ENCODE measurements around the gene DNAH7.

The DNAH7 gene

GRCh38 chr2:195850764-195851163 lies 217.9 kb downstream of the DNAH7 start:
- no peaks in the 10 kb centered on the region for H3K27me3 ChIP-seq (ENCODE audit: control insufficient read depth in 5 of 5, insufficient read depth in 4 of 5, low read length in 5 of 5)
- no peak overlapping the region for H3K4me3 ChIP-seq (ENCODE audit: low read depth in 1 of 5, low read length in 5 of 5)
- H3K27ac ChIP-seq (ENCODE audit: low read depth, low read length), result no peak overlapping the region
- H3K36me3 ChIP-seq (ENCODE audit: control insufficient read depth in 5 of 5, insufficient read depth in 5 of 5, low read length in 5 of 5), result no peaks in the 10 kb centered on the region
- H3K4me1 ChIP-seq (ENCODE audit: control insufficient read depth in 5 of 5, insufficient read depth in 5 of 5, low read length in 5 of 5), result no peaks in the 10 kb centered on the region
- no peak overlapping the region for H3K9ac ChIP-seq (ENCODE audit: low read length in 5 of 5)
- no peaks in the 10 kb centered on the region for H3K9me3 ChIP-seq (ENCODE audit: control insufficient read depth in 5 of 5, low read length in 5 of 5)

GRCh38 chr2:195848119-195848899 lies 220.3 kb downstream of the DNAH7 start:
- H3K9me3 ChIP-seq (ENCODE audit: control insufficient read depth in 5 of 5, low read length in 5 of 5), result no peaks in the 10 kb centered on the region
- H3K4me1 ChIP-seq (ENCODE audit: control insufficient read depth in 5 of 5, insufficient read depth in 5 of 5, low read length in 5 of 5), result no peaks in the 10 kb centered on the region
- no peak overlapping the region for H3K27ac ChIP-seq (ENCODE audit: low read depth, low read length)
- H3K36me3 ChIP-seq (ENCODE audit: control insufficient read depth in 5 of 5, insufficient read depth in 5 of 5, low read length in 5 of 5), result no peaks in the 10 kb centered on the region
- no peak overlapping the region for H3K4me3 ChIP-seq (ENCODE audit: low read depth in 1 of 5, low read length in 5 of 5)
- no peaks in the 10 kb centered on the region for H3K27me3 ChIP-seq (ENCODE audit: control insufficient read depth in 5 of 5, insufficient read depth in 4 of 5, low read length in 5 of 5)
- no peak overlapping the region for H3K9ac ChIP-seq (ENCODE audit: low read length in 5 of 5)

GRCh38 chr2:195842932-195843331 lies 225.7 kb downstream of the DNAH7 start:
- Histone ChIP-seq H3K4me3 (ENCODE audit: low read depth in 1 of 5, low read length in 5 of 5) (peak overlapping the region in 1 of 5 donors; percentile 2), H3K4me1 (ENCODE audit: control insufficient read depth in 5 of 5, insufficient read depth in 5 of 5, low read length in 5 of 5) (peaks cover 0 to 3% (median 0%) of the 10 kb centered on the region in 5 donors), H3K27ac (ENCODE audit: low read depth, low read length) (no peak overlapping the region), H3K9ac (ENCODE audit: low read length in 5 of 5) (no peak overlapping the region), H3K9me3 (ENCODE audit: control insufficient read depth in 5 of 5, low read length in 5 of 5) (peaks cover 0 to 3% (median 0%) of the 10 kb centered on the region in 5 donors), H3K27me3 (ENCODE audit: control insufficient read depth in 5 of 5, insufficient read depth in 4 of 5, low read length in 5 of 5) (no peaks in the 10 kb centered on the region), H3K36me3 (ENCODE audit: control insufficient read depth in 5 of 5, insufficient read depth in 5 of 5, low read length in 5 of 5) (no peaks in the 10 kb centered on the region)

GRCh38 chr2:195838002-195838401 lies 230.6 kb downstream of the DNAH7 start:
- H3K4me1 ChIP-seq (ENCODE audit: control insufficient read depth in 5 of 5, insufficient read depth in 5 of 5, low read length in 5 of 5), result peaks cover 0 to 11% (median 0%) of the 10 kb centered on the region in 5 donors

GRCh38 chr2:195836002-195836401 lies 232.6 kb downstream of the DNAH7 start:
- Histone ChIP-seq H3K4me3 (ENCODE audit: low read depth in 1 of 5, low read length in 5 of 5) (no peak overlapping the region), H3K9ac (ENCODE audit: low read length in 5 of 5) (no peak overlapping the region), H3K4me1 (ENCODE audit: control insufficient read depth in 5 of 5, insufficient read depth in 5 of 5, low read length in 5 of 5) (peaks cover 0 to 11% (median 0%) of the 10 kb centered on the region in 5 donors), H3K36me3 (ENCODE audit: control insufficient read depth in 5 of 5, insufficient read depth in 5 of 5, low read length in 5 of 5) (no peaks in the 10 kb centered on the region), H3K9me3 (ENCODE audit: control insufficient read depth in 5 of 5, low read length in 5 of 5) (peaks cover 0 to 3% (median 0%) of the 10 kb centered on the region in 5 donors), H3K27me3 (ENCODE audit: control insufficient read depth in 5 of 5, insufficient read depth in 4 of 5, low read length in 5 of 5) (no peaks in the 10 kb centered on the region), H3K27ac (ENCODE audit: low read depth, low read length) (no peak overlapping the region)

More at GRCh38 chr2:195838002-195838401, 230.6 kb downstream of the DNAH7 start:
- Histone ChIP-seq H3K27me3 (ENCODE audit: control insufficient read depth in 5 of 5, insufficient read depth in 4 of 5, low read length in 5 of 5) (no peaks in the 10 kb centered on the region), H3K36me3 (ENCODE audit: control insufficient read depth in 5 of 5, insufficient read depth in 5 of 5, low read length in 5 of 5) (no peaks in the 10 kb centered on the region), H3K27ac (ENCODE audit: low read depth, low read length) (no peak overlapping the region), H3K4me3 (ENCODE audit: low read depth in 1 of 5, low read length in 5 of 5) (no peak overlapping the region), H3K9me3 (ENCODE audit: control insufficient read depth in 5 of 5, low read length in 5 of 5) (peaks cover 0 to 3% (median 0%) of the 10 kb centered on the region in 5 donors), H3K9ac (ENCODE audit: low read length in 5 of 5) (no peak overlapping the region)

GRCh38 chr2:195834836-195835235 lies 233.8 kb downstream of the DNAH7 start:
- H3K4me1 ChIP-seq (ENCODE audit: control insufficient read depth in 5 of 5, insufficient read depth in 5 of 5, low read length in 5 of 5), result peaks cover 0 to 11% (median 0%) of the 10 kb centered on the region in 5 donors
- no peaks in the 10 kb centered on the region for H3K27me3 ChIP-seq (ENCODE audit: control insufficient read depth in 5 of 5, insufficient read depth in 4 of 5, low read length in 5 of 5)
- no peak overlapping the region for H3K4me3 ChIP-seq (ENCODE audit: low read depth in 1 of 5, low read length in 5 of 5)
- no peak overlapping the region for H3K9ac ChIP-seq (ENCODE audit: low read length in 5 of 5)
- H3K36me3 ChIP-seq (ENCODE audit: control insufficient read depth in 5 of 5, insufficient read depth in 5 of 5, low read length in 5 of 5), result no peaks in the 10 kb centered on the region
- H3K9me3 ChIP-seq (ENCODE audit: control insufficient read depth in 5 of 5, low read length in 5 of 5), result no peaks in the 10 kb centered on the region
- no peak overlapping the region for H3K27ac ChIP-seq (ENCODE audit: low read depth, low read length)

GRCh38 chr2:195830968-195831950 lies 237.4 kb downstream of the DNAH7 start:
- no peaks in the 10 kb centered on the region for H3K9me3 ChIP-seq (ENCODE audit: control insufficient read depth in 5 of 5, low read length in 5 of 5)
- no peak overlapping the region for H3K9ac ChIP-seq (ENCODE audit: low read length in 5 of 5)
- H3K27ac ChIP-seq (ENCODE audit: low read depth, low read length), result no peak overlapping the region

GRCh38 chr2:195824478-195824877 lies 244.2 kb downstream of the DNAH7 start:
- Histone ChIP-seq H3K9me3 (ENCODE audit: control insufficient read depth in 5 of 5, low read length in 5 of 5) (no peaks in the 10 kb centered on the region), H3K4me3 (ENCODE audit: low read depth in 1 of 5, low read length in 5 of 5) (no peak overlapping the region), H3K36me3 (ENCODE audit: control insufficient read depth in 5 of 5, insufficient read depth in 5 of 5, low read length in 5 of 5) (no peaks in the 10 kb centered on the region), H3K27me3 (ENCODE audit: control insufficient read depth in 5 of 5, insufficient read depth in 4 of 5, low read length in 5 of 5) (no peaks in the 10 kb centered on the region), H3K4me1 (ENCODE audit: control insufficient read depth in 5 of 5, insufficient read depth in 5 of 5, low read length in 5 of 5) (no peaks in the 10 kb centered on the region), H3K27ac (ENCODE audit: low read depth, low read length) (no peak overlapping the region), H3K9ac (ENCODE audit: low read length in 5 of 5) (no peak overlapping the region)

More at GRCh38 chr2:195830968-195831950, 237.4 kb downstream of the DNAH7 start:
- no peak overlapping the region for H3K4me3 ChIP-seq (ENCODE audit: low read depth in 1 of 5, low read length in 5 of 5)
- H3K4me1 ChIP-seq (ENCODE audit: control insufficient read depth in 5 of 5, insufficient read depth in 5 of 5, low read length in 5 of 5), result no peaks in the 10 kb centered on the region
- H3K36me3 ChIP-seq (ENCODE audit: control insufficient read depth in 5 of 5, insufficient read depth in 5 of 5, low read length in 5 of 5), result no peaks in the 10 kb centered on the region
- H3K27me3 ChIP-seq (ENCODE audit: control insufficient read depth in 5 of 5, insufficient read depth in 4 of 5, low read length in 5 of 5), result no peaks in the 10 kb centered on the region

- Histone ChIP-seq H3K27me3 (ENCODE audit: control insufficient read depth in 5 of 5, insufficient read depth in 4 of 5, low read length in 5 of 5) (no peaks in the 10 kb centered on the region), H3K27ac (ENCODE audit: low read depth, low read length) (no peak overlapping the region), H3K4me3 (ENCODE audit: low read depth in 1 of 5, low read length in 5 of 5) (no peak overlapping the region), H3K36me3 (ENCODE audit: control insufficient read depth in 5 of 5, insufficient read depth in 5 of 5, low read length in 5 of 5) (no peaks in the 10 kb centered on the region), H3K9me3 (ENCODE audit: control insufficient read depth in 5 of 5, low read length in 5 of 5) (no peaks in the 10 kb centered on the region), H3K4me1 (ENCODE audit: control insufficient read depth in 5 of 5, insufficient read depth in 5 of 5, low read length in 5 of 5) (no peaks in the 10 kb centered on the region), H3K9ac (ENCODE audit: low read length in 5 of 5) (no peak overlapping the region)
These were observed 245.4 kb downstream of the DNAH7 start for GRCh38 chr2:195823206-195823605.

GRCh38 chr2:195821566-195821932 lies 247.1 kb downstream of the DNAH7 start:
- no peaks in the 10 kb centered on the region for H3K4me1 ChIP-seq (ENCODE audit: control insufficient read depth in 5 of 5, insufficient read depth in 5 of 5, low read length in 5 of 5)
- no peaks in the 10 kb centered on the region for H3K27me3 ChIP-seq (ENCODE audit: control insufficient read depth in 5 of 5, insufficient read depth in 4 of 5, low read length in 5 of 5)
- no peak overlapping the region for H3K4me3 ChIP-seq (ENCODE audit: low read depth in 1 of 5, low read length in 5 of 5)
- no peak overlapping the region for H3K27ac ChIP-seq (ENCODE audit: low read depth, low read length)
- H3K9ac ChIP-seq (ENCODE audit: low read length in 5 of 5), result no peak overlapping the region
- no peaks in the 10 kb centered on the region for H3K9me3 ChIP-seq (ENCODE audit: control insufficient read depth in 5 of 5, low read length in 5 of 5)
- no peaks in the 10 kb centered on the region for H3K36me3 ChIP-seq (ENCODE audit: control insufficient read depth in 5 of 5, insufficient read depth in 5 of 5, low read length in 5 of 5)

Measured in subcutaneous abdominal adipose tissue (tissue), 5 donors.